Measurements from ENCODE around the gene NINJ2. TPM values are rescaled to one million over a fixed set of nuclear protein-coding genes. Genes with fewer than 3 reads are reported as not detected.

NINJ2 gene
- total RNA-seq, 1 donor from 2014 or later, result 0.76 TPM

- DNase-seq, result no peak
- Mint-ChIP-seq H3K4me1 (ENCODE audit: low read depth, unreplicated experiment) (peaks cover 57% of the 10 kb centered on the region), H3K9me3 (ENCODE audit: unreplicated experiment) (peaks cover 23% of the 10 kb centered on the region), H3K27ac (ENCODE audit: unreplicated experiment) (no peak overlapping the region), H3K4me3 (ENCODE audit: unreplicated experiment) (no peak overlapping the region), H3K27me3 (ENCODE audit: unreplicated experiment) (peaks cover 11% of the 10 kb centered on the region), H3K36me3 (ENCODE audit: unreplicated experiment) (peaks cover 3% of the 10 kb centered on the region)
- TF ChIP-seq, protein P1, sequence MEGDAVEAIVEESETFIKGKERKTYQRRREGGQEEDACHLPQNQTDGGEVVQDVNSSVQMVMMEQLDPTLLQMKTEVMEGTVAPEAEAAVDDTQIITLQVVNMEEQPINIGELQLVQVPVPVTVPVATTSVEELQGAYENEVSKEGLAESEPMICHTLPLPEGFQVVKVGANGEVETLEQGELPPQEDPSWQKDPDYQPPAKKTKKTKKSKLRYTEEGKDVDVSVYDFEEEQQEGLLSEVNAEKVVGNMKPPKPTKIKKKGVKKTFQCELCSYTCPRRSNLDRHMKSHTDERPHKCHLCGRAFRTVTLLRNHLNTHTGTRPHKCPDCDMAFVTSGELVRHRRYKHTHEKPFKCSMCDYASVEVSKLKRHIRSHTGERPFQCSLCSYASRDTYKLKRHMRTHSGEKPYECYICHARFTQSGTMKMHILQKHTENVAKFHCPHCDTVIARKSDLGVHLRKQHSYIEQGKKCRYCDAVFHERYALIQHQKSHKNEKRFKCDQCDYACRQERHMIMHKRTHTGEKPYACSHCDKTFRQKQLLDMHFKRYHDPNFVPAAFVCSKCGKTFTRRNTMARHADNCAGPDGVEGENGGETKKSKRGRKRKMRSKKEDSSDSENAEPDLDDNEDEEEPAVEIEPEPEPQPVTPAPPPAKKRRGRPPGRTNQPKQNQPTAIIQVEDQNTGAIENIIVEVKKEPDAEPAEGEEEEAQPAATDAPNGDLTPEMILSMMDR (IDR thresholded peaks at IDR 0.05; ENCODE audit: partially characterized antibody, unreplicated experiment), result no peak
Measured at GRCh38 chr12:562634-563033, 100.6 kb downstream of the NINJ2 start.

DNA sequence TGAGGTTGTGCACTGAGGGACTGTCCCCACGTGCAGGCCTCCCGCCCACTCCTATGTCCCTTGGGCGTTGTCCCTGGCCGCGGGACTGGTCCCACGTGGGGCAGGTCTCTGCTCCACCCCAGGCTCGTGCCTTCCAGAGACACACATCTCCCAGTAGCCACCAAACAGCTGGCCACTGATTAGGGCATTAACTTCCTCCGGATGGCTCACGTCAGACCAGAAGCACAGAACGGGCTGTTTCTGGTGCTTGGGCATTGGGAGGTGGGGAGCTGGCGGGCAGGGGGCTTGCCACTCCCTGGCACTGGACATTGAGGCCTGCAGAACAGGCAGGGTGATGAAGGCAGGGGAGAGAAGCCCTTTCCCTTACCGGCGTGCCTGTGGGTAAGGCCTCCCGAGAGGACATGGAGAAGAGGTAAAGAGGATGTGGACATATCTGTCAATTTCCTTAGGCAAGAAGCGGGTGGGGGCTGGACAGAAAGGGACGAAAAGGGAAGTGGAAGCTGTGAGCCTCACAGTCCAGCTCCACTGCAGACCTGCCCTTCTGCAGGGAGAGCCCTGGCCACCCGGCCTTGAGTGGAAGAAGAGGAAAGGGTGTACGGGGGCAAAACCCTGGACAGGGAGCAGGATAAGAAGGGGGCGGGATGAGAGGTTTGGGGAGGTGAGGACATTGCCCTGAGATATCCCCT is 101.2 kb downstream of the NINJ2 start:
- no peak for DNase-seq
- Mint-ChIP-seq H3K27me3 (ENCODE audit: unreplicated experiment) (peaks cover 12% of the 10 kb centered on the region), H3K36me3 (ENCODE audit: unreplicated experiment) (peaks cover 3% of the 10 kb centered on the region), H3K9me3 (ENCODE audit: unreplicated experiment) (peaks cover 23% of the 10 kb centered on the region), H3K4me3 (ENCODE audit: unreplicated experiment) (peak overlapping the region; percentile 38), H3K4me1 (ENCODE audit: low read depth, unreplicated experiment) (peaks cover 57% of the 10 kb centered on the region), H3K27ac (ENCODE audit: unreplicated experiment) (peak overlapping the region; percentile 69)
- TF ChIP-seq, protein P1 (IDR thresholded peaks at IDR 0.05; ENCODE audit: partially characterized antibody, unreplicated experiment), result no peak

- H3K27me3 Mint-ChIP-seq (ENCODE audit: unreplicated experiment), result peaks cover 10% of the 10 kb centered on the region
- peaks cover 3% of the 10 kb centered on the region for H3K36me3 Mint-ChIP-seq (ENCODE audit: unreplicated experiment)
- H3K9me3 Mint-ChIP-seq (ENCODE audit: unreplicated experiment), result peaks cover 23% of the 10 kb centered on the region
- TF ChIP-seq, protein P1 (IDR thresholded peaks at IDR 0.05; ENCODE audit: partially characterized antibody, unreplicated experiment), result no peak
- no peak for DNase-seq
- H3K4me1 Mint-ChIP-seq (ENCODE audit: low read depth, unreplicated experiment), result peaks cover 52% of the 10 kb centered on the region
- peak overlapping the region; percentile 90 for H3K27ac Mint-ChIP-seq (ENCODE audit: unreplicated experiment)
- H3K4me3 Mint-ChIP-seq (ENCODE audit: unreplicated experiment), result peak overlapping the region; percentile 46
Measured at GRCh38 chr12:561391-561705, 101.9 kb downstream of the NINJ2 start.

DNA sequence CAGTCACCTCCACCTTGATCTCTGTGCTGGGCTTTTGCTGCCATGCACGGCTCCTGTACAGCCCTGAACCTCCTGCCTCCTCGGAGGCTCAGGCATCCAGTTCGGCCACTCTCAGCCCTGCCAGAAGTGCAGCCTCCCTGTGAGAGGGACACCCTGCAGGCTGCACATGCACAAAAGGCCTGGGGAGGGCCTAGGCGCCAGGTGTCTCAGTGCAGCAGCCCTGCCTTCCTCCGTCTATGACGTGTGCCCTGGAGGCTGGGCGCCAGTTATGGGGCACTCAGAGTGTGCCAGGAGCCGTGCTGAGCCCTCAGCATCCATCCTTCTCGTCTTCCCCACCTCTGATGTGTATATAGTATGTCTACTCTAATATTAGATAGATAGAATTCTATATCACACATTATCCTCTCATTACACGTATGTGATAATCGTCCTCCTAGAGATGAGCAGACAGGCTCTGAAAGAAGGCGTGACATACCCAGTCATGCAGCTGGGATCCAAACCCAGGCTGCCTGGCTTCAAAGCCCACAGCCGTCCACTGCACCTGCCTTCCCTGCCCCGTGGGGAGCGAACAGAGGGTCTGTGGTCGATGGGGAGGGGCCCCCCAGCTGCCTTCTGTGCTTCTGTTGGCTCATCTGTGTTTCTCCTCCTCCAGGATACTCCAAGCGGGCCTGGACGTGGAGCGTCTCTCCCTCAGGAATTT is 102.4 kb downstream of the NINJ2 start:
- peak; percentile 85 for DNase-seq
- H3K27ac Mint-ChIP-seq (ENCODE audit: unreplicated experiment), result peak overlapping the region; percentile 90
- H3K27me3 Mint-ChIP-seq (ENCODE audit: unreplicated experiment), result peaks cover 10% of the 10 kb centered on the region

More for the DNA sequence above, 102.4 kb downstream of the NINJ2 start:
- TF ChIP-seq, protein P1 (IDR thresholded peaks at IDR 0.05; ENCODE audit: partially characterized antibody, unreplicated experiment), result no peak
- H3K4me3 Mint-ChIP-seq (ENCODE audit: unreplicated experiment), result peak overlapping the region; percentile 46
- peaks cover 52% of the 10 kb centered on the region for H3K4me1 Mint-ChIP-seq (ENCODE audit: low read depth, unreplicated experiment)
- H3K9me3 Mint-ChIP-seq (ENCODE audit: unreplicated experiment), result peaks cover 23% of the 10 kb centered on the region
- peaks cover 3% of the 10 kb centered on the region for H3K36me3 Mint-ChIP-seq (ENCODE audit: unreplicated experiment)
